HG03045 (cell line): ENCODE results near the gene CCDC30.

Source experiments
- ATAC-seq: cut with Tn5 transposase; IDR thresholded peaks from one replicate; pipeline ENCODE4 v1.9.1; 2021; ENCODE audit warnings: mild to moderate bottlenecking, moderate library complexity; ENCODE audit not compliant: unreplicated experiment

CCDC30 gene

GRCh38 chr1:42462828-42463763 is at the start of gene CCDC30:
TSS of gene CCDC30 (plus strand) at chr1:42463286. CDS start at chr1:42480552, 17,266 bp downstream.
- peak; percentile 99 for ATAC-seq

- no peak for ATAC-seq
Measured at GRCh38 chr1:42414551-42415496, 48.3 kb upstream of the CCDC30 start.

GRCh38 chr1:42417166-42417565 is 45.9 kb upstream of the CCDC30 start:
- no peak for ATAC-seq

- ATAC-seq, result no peak
Measured at GRCh38 chr1:42418516-42418915, 44.6 kb upstream of the CCDC30 start.

DNA sequence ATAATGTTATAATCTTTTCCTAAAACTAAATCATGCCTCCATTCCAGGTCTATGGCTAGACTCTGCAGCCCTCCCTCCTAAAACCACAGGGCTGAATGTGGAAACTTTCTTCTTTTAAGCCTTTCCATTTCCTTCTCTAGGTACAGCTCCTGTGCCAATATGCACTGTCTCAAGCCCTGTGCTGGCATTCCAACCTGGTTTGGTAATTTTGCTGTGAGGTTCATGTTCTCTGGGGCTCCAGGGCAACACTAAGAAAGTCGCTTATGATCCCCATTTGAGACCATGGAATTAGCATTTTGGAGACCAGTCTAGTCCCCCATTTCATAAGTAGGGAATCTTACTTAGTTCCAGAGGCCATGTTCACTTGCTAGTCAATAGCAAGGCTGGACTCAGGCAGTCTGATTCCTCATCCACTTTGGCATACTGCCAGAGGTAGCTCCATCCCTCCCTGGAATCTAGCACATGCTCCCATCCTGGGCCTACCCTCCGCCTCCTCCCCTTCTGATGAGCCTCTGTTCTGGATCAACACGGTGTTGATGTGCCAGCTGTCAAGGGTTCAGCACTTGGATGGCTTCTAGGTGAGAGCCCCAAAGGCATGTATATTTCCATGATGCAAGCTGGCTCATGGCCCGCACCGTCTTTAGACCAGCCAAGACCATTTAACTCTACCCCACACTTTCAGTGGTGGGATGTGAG is 43.8 kb upstream of the CCDC30 start:
- no peak for ATAC-seq

GRCh38 chr1:42420121-42420520 is 43.0 kb upstream of the CCDC30 start:
- ATAC-seq, result no peak

DNA sequence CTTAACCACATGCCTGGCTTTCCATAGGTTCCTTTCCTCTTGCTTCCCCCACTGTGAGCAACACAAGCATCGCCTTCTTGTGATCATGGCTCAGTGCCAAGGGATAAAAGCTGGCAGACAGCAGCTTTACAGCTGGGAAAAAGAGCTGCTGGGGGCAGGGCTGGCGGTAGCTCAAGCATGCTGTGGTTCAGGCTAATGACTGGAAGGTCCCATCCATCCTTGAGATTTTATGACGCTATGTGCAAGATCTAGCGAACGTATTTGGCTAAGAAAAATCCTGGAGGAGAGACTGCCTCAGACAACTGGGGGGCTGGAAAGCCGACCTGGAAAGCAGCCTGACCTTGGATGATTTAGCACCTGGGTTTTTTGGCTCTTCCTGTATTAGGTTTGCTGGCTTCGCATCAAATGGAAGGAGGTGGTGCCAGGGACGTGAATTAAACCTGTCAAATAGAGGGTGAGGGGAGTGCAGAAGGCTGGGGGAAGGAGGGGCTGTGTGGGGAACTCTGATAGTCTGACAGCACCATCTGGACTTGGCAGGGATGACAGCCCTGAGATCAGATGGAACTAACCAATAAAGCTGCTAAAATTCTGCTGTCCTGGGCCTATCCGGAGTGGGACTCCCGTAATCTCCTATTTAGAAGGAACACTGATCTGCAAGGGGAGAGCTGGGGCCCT is 42.0 kb upstream of the CCDC30 start:
- no peak for ATAC-seq

DNA sequence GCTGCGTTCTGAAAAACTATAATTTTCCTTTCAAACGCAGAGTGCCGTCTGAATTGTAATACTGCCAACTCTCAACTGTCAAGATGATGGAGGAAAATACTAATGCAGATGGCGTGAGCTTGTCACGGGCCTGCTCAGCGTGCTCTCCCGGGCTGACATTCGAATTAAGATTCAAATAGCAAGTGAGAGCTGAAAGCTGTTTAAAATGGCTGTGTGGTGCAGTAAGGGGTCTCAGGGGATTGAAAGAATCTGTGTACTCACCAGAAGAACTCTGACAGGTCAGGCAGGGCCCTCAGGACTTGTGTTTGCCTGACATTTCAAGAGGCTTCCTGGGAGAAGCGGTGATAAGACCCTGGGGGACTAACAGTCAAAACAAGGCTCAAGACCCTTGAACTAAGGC is 40.3 kb upstream of the CCDC30 start:
- ATAC-seq, result no peak

DNA sequence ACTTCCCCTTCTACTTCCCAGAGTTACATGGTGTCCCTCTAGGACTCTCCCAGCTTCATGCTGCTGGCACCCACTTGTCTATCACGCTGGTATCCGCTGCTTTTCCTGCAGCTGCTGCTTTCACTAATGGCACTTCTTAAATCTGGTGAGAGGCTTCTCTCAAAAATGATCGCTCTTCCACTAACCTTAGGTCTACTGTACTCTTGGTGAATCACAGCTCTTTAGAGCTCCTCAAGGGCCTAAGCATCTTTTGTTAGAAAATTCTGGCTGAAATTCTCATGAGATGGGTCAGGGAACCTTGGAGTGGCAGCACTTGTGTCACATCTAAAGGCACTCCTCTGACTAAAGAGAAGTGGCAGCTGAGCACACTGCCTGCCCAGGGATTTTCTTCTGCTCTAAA is 39.4 kb upstream of the CCDC30 start:
- no peak for ATAC-seq

DNA sequence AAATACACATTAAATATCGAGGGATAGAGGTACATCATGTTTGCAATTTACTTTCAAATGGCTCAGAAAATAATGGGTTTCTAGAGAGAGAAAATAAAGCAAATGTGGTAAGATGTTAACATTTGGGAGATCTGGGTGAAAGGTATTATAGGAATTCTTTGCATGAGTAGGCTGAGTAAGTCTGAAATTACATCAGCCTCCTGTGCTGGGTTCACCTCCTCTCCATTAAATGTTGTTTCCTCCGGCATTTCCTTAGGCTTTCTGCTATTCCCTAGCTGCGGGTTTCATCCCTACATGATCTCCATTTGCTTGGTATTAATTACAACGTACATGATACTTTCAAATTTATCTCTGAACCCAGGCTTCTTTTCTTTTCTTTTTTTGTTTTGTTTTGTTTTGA is 38.9 kb upstream of the CCDC30 start:
- no peak for ATAC-seq

DNA sequence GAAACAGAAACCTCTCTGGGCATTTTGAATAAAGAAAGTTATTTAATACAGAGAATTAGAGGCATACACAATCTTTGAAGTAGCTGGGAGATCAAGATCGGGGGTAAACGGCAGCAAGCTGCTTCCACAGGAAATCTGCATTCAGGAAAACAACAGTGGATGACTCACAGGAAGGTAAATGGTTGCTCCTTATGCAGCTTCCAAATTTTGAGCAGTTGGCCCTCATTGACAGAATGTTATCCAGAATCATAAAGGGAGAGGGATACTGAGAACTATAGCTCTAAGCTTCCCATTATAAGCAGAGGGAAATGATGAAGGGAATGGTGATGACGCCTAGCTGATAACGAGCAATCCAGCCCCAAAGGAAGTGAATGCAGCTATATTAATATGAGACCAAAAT is 35.8 kb upstream of the CCDC30 start:
- no peak for ATAC-seq

DNA sequence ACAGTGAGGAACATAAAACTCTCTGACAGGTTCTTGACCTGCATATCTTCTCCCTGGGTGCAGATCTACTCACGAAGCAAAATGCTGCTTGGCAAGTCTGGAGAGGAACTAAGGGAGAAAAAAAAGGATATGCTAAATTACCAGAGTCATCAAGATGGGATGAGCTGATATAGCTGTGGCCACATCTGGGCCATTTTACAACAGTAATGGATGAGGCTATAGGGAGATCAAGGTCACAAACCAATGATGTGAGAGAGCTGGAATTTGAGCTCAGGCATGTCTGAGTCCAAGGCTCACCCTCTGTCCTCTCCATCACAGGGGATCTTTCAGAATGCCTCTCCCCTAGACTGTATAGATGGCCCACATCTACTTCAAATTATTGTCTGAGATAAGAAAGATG is 33.5 kb upstream of the CCDC30 start:
- ATAC-seq, result no peak

- ATAC-seq, result no peak
Measured at GRCh38 chr1:42430286-42431135, 32.6 kb upstream of the CCDC30 start.

GRCh38 chr1:42431514-42431913 is 31.6 kb upstream of the CCDC30 start:
- ATAC-seq, result no peak

DNA sequence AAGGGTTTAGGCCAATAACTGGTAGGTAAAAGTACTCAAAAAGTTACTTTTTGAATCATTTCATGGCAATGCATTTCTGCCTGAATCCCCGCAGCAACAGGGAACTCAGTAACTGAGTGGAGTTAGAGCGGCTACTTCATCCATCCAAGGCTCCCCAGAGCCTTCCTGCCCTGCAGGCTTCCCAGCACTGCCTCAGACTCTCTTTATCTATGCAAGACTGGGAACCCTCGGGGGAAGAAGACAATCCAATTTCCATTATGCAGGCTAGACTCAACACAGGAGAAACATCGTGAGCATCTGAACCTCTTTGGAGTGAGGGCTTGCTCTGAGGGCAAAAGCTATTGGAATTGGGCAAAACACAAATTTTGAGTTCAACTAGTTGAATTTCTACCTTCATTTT is 30.4 kb upstream of the CCDC30 start:
- no peak for ATAC-seq

- no peak for ATAC-seq
Measured at GRCh38 chr1:42433369-42433768, 29.7 kb upstream of the CCDC30 start.

DNA sequence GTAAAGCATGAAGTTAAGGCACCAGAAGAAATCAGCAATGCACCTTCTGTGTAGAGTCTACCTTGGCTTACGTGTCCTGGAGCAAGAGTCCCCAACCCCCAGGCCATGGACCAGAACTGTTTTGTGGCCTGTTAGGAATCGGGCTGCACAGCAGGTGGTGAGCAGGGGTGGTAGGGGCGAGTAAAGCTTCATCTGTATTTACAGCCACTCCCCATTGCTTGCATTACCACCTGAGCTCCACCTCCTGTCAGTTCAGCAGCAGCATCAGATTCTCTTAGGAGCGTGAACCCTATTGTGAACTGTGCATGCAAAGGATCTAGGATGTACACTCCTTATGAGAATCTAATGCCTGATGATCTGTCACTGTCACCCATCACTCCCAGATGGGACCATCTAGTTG is 28.7 kb upstream of the CCDC30 start:
- ATAC-seq, result no peak

GRCh38 chr1:42439940-42440339 is 23.1 kb upstream of the CCDC30 start:
- no peak for ATAC-seq

DNA sequence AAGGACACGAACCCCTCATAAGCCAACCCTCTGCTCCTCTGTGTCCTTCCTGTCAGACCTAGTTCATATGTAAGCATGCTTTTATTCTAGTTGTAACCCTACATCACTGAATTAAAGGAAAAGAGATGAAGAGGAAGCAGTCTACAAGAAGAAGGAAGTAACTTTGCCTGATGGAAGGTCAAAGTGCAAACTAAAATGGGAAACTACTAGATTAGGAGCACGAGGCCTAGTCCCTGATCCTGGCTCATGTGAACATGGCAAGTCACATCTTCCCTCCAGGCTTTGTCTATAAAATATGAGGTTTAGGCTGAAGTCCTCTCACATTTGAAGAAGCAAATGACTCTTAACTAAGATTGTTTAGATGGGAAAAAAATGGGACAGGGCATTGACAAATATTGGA is 20.4 kb upstream of the CCDC30 start:
- ATAC-seq, result no peak

DNA sequence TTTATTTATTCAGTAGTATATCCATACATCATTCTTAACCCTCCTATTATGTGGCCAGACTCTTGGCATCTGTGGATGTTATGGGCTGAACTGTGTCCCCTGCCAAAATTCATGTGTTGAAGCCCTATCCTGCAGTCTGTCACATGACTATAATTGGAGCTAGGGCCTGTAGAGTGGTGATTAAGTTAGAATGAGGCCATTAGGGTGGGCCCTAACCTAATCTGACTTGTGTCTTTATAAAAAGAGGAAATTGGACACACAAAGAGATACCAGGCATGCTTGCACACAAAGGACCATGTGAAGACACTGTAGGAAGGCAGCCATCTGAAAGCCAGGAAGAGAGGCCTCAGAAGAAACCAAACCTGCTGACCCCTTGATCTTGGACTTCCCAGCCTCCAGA is 13.8 kb upstream of the CCDC30 start:
- ATAC-seq, result no peak
